HG03520 (cell line): ENCODE measurements around the gene TPP2.

Experiments used
- ATAC-seq: cut with Tn5 transposase; IDR thresholded peaks from one replicate; pipeline ENCODE4 v1.9.1; 2021; ENCODE audit warnings: mild to moderate bottlenecking, moderate library complexity; ENCODE audit not compliant: unreplicated experiment

The TPP2 gene

DNA sequence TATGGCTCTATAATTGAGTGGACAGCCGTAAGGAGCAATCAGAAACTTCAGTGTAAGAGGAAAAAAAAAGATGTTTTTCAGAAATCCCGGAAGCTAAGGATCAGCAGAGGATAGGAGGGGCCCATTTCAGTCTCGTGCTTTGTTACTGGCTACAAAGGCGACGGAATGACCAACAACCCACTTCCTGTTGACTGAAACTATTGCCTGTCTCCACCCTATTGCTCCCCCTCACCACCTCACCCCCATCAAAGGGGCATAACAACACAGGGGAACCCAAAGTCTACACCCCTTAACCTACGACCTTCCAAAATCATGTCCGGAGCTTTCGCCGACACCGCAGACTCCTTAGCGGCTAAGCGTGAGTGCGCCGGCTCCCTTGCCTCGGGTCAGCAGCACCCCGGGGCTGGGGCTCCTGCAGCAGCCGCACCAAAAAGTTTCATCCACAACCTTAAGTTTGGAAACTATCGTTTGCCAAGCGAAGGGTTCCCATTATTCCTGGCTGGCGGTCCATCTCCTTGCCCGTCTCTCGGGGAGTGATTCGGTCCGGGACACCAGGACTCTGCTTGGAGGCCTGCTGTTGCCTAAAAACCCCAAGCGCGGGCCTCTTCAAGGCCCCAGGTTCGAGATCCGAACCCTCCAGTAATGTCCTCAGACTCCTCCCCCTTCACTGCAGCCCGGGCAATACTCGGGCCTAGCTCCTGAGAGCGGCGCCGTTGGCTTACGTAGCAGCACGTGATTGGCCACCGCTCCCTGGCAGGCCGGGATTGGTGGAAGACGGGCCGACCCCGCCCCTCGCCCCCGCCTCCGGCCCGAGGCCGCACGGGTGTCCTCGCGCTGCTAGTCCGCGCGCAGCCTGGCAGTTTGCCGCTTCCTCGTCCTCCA is at the start of gene TPP2:
Gene TPP2 (plus strand): TSS at position 840 of the 882 bp plus-strand sequence. CDS start 53 bp downstream, outside the sequence.
- ATAC-seq, result peak; percentile 77

DNA sequence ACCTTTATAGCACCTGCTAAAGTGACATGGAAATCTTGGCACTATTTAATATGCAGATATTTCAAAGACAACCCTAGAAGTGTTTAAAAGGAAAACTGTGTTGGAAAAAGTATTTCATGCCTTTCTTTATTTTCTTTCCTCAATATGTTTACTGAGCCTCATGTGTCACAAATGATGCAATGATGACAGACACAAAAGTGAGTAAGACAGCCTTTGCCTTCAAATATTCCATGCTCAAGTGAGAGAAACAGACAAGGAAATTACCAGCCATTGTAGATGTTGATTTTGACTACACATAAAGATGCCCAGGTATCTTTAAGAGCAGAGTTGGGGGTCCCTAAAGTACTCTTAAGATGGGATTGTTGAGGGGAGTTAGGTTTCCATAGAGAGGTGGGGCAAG is 48.0 kb upstream of the TPP2 start:
- ATAC-seq, result no peak

DNA sequence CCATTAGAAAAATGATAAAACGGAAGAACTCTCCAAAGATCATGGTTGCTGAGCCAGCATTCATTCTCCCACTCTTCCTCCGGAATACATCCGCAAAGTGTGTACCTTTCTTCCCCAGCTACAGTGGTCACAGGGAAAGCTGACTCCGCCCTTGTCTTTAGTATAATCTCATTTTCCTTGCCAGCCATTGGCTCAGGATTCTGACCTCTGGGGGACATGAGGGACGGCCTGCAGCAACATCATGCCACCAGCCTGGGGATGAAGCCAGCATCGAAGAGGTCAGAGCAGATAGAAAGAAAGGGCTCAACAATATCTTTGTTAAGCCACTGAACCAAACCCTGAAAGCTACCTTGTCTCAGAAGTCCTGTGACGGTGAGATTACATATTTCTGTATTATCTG is 46.3 kb upstream of the TPP2 start:
- no peak for ATAC-seq

DNA sequence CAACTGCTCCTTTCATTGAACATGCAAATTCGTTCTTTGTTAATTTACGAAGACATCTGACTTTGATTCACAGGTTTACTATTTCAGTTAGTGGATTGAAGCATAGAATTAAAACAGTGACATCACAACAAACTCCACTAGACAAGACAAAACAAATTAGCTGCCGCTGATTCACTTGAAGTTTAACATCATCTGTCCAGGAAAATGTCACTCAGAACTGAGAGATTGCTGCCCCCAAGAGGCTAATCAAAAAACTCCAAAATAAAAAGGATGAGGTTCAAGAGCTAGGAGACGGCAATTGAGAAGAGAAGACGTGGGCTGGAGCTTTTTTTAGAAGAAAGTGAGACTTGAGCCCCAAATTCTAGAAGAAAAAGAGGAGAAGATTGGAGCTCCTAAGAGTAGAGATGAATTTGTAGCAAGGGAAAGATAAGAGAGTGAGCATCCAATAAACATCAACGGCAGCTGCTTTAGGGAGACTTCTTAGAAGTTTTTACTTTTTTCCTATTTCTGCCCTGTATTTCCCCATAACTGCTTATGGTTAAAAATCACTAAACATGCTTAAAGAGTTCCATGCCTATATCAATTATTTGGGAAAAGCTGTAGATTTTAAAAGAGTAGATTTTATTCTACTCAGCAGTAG is 40.8 kb upstream of the TPP2 start:
- ATAC-seq, result peak; percentile 67

DNA sequence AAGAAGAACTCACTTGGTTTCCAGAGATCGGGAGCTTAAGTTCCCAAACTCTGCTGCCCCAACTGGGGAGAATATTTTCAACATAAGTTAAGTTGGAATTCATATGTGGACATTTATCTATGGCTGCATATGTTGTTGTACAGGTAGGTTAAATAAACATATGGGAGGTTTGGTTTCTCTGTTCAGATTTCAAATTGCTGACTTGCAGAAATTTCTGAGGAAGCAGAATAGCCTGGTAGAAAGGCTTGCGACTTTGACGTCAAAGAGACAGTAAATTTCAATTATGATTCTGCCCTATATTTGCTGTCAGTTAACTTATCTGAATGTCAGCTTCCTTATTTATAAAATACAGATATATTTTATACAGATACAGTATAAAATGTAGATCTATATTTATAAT is 40.0 kb upstream of the TPP2 start:
- ATAC-seq, result no peak

DNA sequence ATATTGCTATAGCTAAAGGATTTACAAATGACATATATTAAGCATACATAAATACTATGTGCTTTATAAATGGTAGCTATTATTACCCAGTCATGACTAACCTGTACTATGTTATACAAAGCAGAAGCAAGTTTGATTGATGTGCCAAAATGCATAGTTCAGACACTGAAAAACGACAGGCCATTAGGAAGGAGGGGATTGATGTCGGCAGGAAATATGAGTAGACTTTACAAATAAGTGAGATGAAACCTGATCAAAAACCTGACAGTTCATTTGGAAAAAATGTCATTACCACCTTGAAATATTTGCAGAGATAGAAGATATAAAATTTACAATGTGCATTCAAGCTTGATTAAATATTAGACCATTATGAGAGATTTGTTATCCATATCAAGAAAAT is 38.8 kb upstream of the TPP2 start:
- no peak for ATAC-seq

DNA sequence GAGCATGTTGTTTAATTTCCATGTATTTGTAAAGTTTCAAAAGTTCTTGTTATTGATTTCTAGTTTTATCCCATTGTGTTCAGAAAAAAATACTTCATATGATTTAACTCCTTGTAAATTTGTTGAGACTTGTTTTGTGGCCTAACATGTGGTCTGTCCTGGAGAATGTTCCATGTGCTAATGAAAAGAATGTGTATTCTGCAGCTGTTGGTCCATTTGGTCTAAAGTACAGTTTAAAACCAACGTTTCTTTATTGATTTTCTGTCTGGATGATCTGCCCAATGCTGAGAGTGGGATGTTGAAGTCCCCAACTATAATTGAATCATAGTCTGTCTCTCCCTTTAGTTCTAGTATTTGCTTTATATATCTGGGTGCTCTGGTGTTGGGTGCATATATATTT is 34.9 kb upstream of the TPP2 start:
- no peak for ATAC-seq

DNA sequence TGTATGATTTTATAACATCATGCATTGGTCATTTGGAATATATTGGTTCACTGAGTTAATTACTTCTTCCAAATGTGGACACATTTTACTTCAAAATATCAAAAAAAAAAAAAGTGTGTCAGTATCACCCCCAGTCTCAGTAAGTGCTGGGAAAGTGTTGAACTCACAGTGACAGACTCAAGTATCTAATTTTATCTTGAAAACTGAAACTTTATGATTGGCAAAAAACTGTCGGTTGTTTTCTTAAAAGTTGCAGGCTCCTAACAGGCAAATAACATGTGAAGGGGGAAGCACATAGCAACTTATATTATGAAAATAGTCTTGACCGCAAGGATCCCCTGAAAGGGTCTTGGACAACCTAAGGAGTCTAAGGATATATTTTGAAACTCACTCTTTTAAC is 33.5 kb upstream of the TPP2 start:
- no peak for ATAC-seq

DNA sequence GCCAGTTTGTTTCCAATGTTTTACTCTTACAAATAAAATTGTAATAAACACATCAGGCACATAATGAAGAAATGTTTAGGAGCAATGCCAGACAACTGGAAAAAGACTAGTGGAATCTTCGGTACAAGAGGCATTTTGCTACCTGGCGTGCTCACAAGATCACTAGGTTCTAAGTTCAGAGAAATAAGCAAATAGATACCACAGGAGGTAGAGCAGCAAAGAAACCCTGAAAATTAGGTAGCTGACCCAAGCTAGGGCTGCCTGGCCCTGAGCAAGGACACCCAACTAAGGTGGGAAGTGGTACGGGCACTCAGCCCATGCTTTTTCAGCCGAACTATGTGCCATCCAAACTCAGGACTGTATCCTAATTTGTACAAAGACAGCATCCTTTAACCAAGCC is 32.2 kb upstream of the TPP2 start:
- ATAC-seq, result no peak

DNA sequence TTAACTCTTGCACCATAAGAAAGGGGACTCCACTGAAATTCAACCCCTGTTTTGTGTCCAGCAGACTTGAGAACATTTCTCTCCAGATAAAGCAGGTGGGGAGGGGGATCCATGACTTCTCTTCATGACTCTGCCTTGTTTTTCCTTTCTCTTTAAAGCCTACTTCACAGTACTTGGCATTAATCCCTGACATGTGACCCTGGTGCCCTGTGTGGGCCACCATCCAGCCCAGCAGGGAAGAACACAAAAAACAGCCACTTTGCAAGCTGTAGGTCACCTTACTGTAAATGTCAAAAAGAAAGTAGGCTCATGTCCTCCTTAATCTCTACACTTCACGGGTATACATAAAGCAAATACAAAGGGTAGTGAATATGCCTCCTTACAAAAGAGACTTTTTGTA is 30.3 kb upstream of the TPP2 start:
- no peak for ATAC-seq

DNA sequence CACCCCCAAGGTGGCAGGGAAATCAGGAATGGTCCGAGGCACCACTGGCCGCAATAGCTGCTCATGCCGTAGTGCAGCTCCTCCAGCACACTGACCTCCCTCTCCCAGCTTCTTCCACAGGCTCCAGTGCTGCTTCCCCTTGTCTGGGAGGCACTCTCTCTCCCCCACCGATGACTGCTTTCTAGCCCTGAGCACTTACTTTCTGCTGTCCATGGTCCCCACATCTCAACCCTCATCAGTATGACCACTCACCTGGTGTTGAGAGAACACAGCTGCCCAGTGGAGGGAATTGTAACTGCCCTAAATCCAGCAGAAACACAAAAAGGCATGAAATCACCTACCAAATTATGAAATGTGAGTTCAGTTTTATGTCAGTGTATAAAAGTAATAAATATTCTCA is 28.9 kb upstream of the TPP2 start:
- ATAC-seq, result no peak

DNA sequence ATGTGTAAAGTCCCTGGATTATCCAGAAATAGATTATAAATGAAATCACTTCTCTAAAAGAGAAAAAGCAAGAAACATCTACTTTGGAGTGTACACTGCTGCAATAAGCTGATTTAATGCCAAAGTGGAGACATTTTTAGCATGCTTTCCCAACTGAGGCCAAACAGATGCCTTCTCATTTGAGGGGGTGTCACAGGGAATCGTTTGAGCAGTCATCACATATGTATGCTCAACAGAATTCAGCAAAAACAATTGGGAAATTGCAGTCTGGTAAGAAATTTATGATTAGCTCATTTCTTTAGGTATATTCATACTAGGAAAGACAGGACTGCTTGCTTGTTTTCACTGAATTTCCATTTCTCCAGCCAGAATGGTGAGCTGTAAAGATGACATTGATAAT is 27.3 kb upstream of the TPP2 start:
- no peak for ATAC-seq

DNA sequence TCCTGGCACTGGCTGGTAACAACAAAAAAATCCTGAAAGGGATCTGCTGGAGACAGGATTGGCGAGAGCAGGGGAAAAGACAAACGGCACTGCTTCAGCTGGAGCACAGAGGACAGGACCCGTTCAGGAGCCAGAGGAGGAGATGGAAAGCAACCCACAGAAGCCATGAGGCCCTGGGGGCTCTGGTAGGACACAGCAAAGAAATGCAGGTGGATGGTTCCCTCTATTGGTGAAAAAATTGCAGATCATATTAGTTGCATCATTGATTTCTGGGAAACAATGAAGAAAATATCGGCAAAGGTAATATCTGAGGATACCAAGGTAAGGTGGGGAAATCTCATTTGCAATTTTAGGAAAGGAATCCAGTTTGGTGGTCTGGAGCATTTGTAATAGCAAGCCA is 25.7 kb upstream of the TPP2 start:
- no peak for ATAC-seq

DNA sequence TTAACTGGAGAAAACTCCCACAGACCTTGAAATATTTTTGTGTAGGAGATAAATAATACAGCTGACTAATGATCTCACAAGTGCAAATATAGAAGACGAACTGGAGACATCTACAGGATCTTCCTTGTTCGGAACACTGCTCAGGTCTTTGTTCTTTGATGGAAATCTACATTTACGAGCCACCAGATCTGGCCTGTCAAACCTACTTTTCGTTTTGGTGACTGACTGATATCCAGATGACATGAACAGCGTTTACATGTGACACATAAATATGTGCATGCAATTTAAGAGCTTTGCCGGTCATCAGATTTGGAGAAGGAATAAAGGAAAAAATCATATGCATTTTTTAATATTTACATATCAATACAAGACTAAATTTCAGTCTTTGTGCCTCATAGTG is 24.5 kb upstream of the TPP2 start:
- ATAC-seq, result no peak

DNA sequence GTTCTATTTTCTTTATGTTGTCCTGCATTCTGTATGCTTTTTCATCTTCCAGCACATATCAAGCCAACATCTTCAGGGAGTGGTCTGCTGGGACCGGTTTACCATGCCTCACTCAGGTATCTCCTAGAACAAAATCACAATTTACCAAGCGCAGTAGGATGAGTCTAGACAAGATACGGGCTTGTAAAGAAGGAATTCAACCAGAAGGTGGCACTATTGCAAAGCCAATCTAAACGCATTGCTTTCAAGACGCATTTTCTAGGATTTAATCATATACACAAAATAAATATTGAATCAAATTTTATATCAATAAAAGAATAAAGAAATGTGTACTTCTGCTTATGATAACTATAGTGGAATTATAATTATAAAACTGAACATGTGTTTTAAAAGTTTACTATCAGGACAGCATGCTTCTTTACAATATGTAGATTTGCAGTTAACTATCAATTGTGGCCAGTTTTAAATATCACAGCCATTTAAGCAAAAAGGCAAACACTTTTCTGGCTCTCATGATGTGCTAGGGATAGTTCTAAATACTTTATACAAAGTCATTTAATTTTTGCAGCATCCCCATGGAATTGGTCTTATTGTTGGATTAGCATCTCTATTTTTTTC is 16.1 kb upstream of the TPP2 start:
- peak; percentile 58 for ATAC-seq

DNA sequence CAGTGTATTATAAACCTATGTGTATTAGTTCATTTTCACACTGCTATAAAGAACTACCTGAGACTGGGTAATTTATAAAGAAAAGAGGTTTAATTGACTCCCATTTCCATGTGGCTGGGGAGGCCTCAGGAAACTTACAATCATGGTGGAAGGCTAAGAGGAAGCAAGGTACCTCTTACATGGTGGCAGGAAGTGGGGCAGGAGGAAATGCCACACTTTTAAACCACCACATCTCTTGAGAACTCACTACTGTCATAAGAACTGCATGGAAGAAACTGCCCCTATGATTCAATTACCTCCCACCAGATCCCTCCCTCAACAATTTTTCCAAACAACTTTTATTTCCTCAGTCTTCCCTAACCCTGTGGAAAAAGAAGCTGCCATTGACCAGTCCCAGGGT is 14.5 kb upstream of the TPP2 start:
- ATAC-seq, result no peak

DNA sequence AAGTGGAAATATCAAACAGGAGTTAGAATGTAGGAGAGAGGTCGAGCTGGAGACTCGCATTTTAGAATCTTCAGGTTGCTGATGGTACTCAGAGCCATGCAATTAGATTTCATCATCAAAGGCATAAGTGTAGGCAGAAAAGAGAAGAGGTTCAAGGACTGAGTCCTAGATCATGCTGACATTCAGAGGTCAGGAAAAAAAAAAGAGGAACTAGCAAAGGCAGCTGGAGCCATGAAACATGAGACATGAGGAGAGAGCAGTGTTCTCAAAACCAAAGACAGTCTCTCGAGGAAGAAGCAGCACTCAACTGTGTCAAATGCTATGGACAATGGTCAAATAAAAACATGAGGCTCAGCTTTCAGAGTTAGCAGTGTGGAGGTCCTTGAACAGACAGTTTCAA is 12.4 kb upstream of the TPP2 start:
- peak; percentile 52 for ATAC-seq

DNA sequence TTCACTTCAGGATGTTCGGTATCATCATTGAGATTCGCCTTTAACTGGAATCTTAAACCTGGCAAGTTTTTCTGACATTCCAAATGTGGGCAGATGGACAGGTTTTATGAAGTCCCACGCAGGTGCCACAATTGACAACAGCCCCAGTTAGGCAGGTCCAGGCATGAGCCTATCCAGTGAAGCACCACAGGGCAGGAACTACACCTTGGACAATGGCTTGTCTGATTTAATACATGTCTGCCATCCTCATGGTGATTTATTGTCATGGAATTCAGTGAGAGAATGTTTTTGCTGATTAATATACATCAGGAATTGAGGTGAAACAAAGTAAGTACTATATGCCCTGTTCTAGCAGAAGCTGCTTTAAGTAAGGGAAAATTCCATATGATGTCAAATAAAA is 10.2 kb upstream of the TPP2 start:
- no peak for ATAC-seq

DNA sequence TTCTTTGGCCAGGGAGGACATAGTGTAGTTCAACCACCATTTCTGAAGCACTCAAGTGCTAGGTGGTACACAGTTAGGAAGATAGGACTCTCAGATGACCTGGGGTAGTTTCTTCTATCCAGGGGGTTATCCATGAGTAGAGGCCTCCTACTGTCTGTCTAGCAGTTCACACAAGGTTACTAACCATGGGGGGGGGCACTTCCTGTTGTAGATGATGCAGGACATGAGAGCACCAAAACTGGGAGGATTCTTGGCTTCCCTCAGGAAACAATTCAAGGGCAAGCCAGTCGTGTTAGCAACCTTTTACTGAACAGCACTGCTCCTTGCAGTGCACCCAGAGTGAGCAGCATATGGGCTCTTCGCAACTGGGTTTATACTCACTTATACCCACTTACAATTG is 8.9 kb upstream of the TPP2 start:
- no peak for ATAC-seq

DNA sequence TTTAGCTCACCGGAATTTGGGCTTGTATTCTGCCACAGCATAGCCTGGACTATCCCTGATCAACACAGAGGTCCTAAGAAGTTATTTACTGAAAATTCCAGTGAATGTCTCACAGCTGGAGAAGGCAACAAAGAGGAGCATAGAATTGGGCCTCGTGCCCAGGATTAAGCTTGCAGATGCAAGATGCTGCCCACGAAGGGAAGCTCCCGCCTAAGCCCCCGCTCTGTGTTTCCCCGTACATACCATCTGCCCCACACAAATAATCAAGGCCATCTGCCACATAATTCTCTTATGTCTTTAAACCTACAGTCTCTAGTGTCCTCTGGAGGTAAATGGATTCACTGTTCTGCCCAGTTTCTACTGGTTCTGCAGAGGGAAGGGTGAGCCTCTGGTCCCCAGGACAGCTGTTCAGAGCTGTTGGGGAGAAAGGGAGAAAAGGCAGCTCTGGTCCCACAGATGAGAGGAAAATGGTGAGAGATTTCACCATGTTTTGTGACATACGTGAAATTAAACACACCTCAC is 7.4 kb upstream of the TPP2 start:
- no peak for ATAC-seq

DNA sequence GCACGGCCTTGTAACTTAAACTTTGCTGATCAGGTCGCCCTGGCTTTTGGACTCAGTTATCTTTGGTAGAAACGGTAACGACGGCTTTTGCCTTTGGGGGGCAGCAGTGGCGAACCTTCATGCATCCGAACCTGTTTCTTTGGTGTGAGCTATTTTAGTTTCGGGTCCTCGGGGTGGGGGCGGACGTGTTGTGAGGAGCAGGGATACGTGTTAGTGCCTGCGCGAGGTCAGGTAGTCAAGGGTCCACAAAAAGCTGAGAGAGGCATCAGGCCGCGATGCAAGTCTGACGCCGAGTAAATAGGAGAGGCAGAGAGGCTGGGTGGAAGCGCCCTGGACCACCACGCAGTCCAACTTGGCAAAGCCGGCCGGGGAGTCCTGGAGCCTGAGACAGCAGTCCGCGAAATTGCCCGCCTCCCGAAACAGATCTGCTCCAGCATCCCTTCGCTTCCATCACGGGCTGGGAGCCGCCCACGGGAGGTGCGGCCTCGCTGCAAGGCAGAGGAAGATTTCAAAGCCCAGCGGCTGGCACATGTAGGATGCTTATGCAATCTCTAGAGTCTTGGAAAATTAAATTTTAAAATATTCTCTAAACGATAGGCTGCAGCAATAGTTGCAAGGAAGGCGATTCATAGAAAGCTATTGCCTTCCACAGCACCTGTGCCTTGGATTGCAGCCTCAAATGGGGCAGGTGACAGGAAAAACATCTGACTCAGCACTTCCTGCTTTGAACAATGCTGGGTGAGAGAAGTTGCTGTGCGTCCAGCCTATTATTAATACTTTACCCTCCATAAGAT is 4.6 kb upstream of the TPP2 start:
- ATAC-seq, result peak; percentile 39
